Neural progenitor cell (in vitro differentiated cells): ENCODE data around the gene SLC9A4. TPM values are rescaled to one million over a fixed set of nuclear protein-coding genes. Genes with fewer than 3 reads are reported as not detected.

Experiments
- DNase-seq: peaks from one replicate; pipeline ENCODE4 v3.0.0-alpha.2; 2016; ENCODE audit warnings: low spot score
- H2AFZ ChIP-seq: fragments of 200-600 bp; sonication (generic); replicated peaks from 2 replicates; pipeline ENCODE4 v1.6.1; 2016; ENCODE audit warnings: antibody characterized with exemption
- H3F3A ChIP-seq: fragments of 200-600 bp; sonication (generic); 2 replicates; pipeline ENCODE4 v1.6.1; 2016; ENCODE audit warnings: antibody characterized with exemption, low read depth
- H3K27ac ChIP-seq: fragments of 200-600 bp; sonication (generic); 2 replicates; pipeline ENCODE4 v1.5.1; 2016; ENCODE audit warnings: mild to moderate bottlenecking
- H3K27me3 ChIP-seq: fragments of 200-600 bp; sonication (generic); 2 replicates; pipeline ENCODE4 v1.6.1; 2016; ENCODE audit warnings: mild to moderate bottlenecking, moderate library complexity
- H3K36me3 ChIP-seq: fragments of 200-600 bp; sonication (generic); 2 replicates; pipeline ENCODE4 v1.5.1; 2016
- H3K4me1 ChIP-seq: fragments of 200-600 bp; sonication (generic); 2 replicates; pipeline ENCODE4 v1.6.1; 2016; ENCODE audit warnings: mixed run types
- H3K4me2 ChIP-seq: fragments of 200-600 bp; sonication (generic); 2 replicates; pipeline ENCODE4 v1.6.1; 2016
- H3K4me3 ChIP-seq: fragments of 200-600 bp; sonication (generic); 2 replicates; pipeline ENCODE4 v1.5.1; 2016
- H3K79me2 ChIP-seq: fragments of 200-600 bp; sonication (generic); 2 replicates; pipeline ENCODE4 v1.6.1; 2016; ENCODE audit warnings: low read depth
- H3K9ac ChIP-seq: fragments of 200-600 bp; sonication (generic); 2 replicates; pipeline ENCODE4 v1.6.1; 2016
- H3K9me3 ChIP-seq: fragments of 200-600 bp; sonication (generic); 2 replicates; pipeline ENCODE4 v1.5.1; 2016; ENCODE audit warnings: low read depth
- H4K20me1 ChIP-seq: fragments of 200-600 bp; sonication (generic); 2 replicates; pipeline ENCODE4 v1.6.1; 2016; ENCODE audit warnings: low read depth
- H3K27ac Mint-ChIP-seq: 3 replicates; pipeline ENCODE4 v1.8.0; 2021; ENCODE audit warnings: mixed read lengths
- H3K27me3 Mint-ChIP-seq: 2 replicates; pipeline ENCODE4 v1.8.0; 2022; ENCODE audit warnings: low read depth, mild to moderate bottlenecking, inconsistent platforms, moderate library complexity, mixed read lengths; ENCODE audit not compliant: insufficient read depth
- H3K36me3 Mint-ChIP-seq: 3 replicates; pipeline ENCODE4 v1.8.0; 2021; ENCODE audit warnings: mixed read lengths
- H3K4me1 Mint-ChIP-seq: 3 replicates; pipeline ENCODE4 v1.8.0; 2021; ENCODE audit warnings: mixed read lengths
- H3K4me3 Mint-ChIP-seq: 3 replicates; pipeline ENCODE4 v1.8.0; 2021; ENCODE audit warnings: mild to moderate bottlenecking, moderate library complexity, mixed read lengths
- H3K9me3 Mint-ChIP-seq: 3 replicates; pipeline ENCODE4 v1.8.0; 2020; ENCODE audit warnings: mixed read lengths
- EZH2 ChIP-seq: fragments of 200-600 bp; sonication (generic); IDR thresholded peaks from 2 replicates; pipeline ENCODE4 v1.6.1; 2017; ENCODE audit warnings: antibody characterized with exemption, mild to moderate bottlenecking, moderate library complexity
- EZH2phosphoT487 ChIP-seq: fragments of 200-600 bp; sonication (generic); IDR thresholded peaks from 2 replicates; pipeline ENCODE4 v1.6.1; 2017; ENCODE audit warnings: antibody characterized with exemption
- total RNA-seq: library from RNA; depleted of rRNA; stranded (reverse); fragments of >200 nt; gene quantifications from 2 replicates; pipeline ENCODE4 v1.2.3, GENCODE V29; 2015; ENCODE audit warnings: low replicate concordance
- TF ChIP-seq, protein P1 (sequence below): fragments of 200-600 bp; sonication (generic); IDR thresholded peaks from 2 replicates; pipeline ENCODE4 v1.5.1; 2017; ENCODE audit warnings: antibody characterized with exemption, mild to moderate bottlenecking

The SLC9A4 gene
- total RNA-seq, 1 donor from 2014 or later, result not detected

GRCh38 chr2:102522890-102523289, 49.9 kb downstream of the SLC9A4 start:
- Histone ChIP-seq H3K36me3 (no peaks in the 10 kb centered on the region), H2AFZ (no peak overlapping the region), H3K4me1 (no peaks in the 10 kb centered on the region), H3K27me3 (no peaks in the 10 kb centered on the region), H3K9me3 (no peaks in the 10 kb centered on the region), H3K27ac (no peak overlapping the region), H3K4me2 (no peak overlapping the region), H4K20me1 (no peaks in the 10 kb centered on the region), H3K79me2 (no peaks in the 10 kb centered on the region), H3K4me3 (no peak overlapping the region), H3K9ac (no peak overlapping the region), H3F3A (no peaks in the 10 kb centered on the region)
- no peak overlapping the region for H3K27ac Mint-ChIP-seq
- H3K27me3 Mint-ChIP-seq, result no peaks in the 10 kb centered on the region
- no peak for DNase-seq
- H3K36me3 Mint-ChIP-seq, result no peaks in the 10 kb centered on the region
- H3K4me3 Mint-ChIP-seq, result no peak overlapping the region
- H3K9me3 Mint-ChIP-seq, result no peaks in the 10 kb centered on the region
- TF ChIP-seq EZH2 (no peak), EZH2phosphoT487 (no peak)
- TF ChIP-seq, protein P1, sequence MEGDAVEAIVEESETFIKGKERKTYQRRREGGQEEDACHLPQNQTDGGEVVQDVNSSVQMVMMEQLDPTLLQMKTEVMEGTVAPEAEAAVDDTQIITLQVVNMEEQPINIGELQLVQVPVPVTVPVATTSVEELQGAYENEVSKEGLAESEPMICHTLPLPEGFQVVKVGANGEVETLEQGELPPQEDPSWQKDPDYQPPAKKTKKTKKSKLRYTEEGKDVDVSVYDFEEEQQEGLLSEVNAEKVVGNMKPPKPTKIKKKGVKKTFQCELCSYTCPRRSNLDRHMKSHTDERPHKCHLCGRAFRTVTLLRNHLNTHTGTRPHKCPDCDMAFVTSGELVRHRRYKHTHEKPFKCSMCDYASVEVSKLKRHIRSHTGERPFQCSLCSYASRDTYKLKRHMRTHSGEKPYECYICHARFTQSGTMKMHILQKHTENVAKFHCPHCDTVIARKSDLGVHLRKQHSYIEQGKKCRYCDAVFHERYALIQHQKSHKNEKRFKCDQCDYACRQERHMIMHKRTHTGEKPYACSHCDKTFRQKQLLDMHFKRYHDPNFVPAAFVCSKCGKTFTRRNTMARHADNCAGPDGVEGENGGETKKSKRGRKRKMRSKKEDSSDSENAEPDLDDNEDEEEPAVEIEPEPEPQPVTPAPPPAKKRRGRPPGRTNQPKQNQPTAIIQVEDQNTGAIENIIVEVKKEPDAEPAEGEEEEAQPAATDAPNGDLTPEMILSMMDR, result no peak
- H3K4me1 Mint-ChIP-seq, result no peaks in the 10 kb centered on the region

DNA sequence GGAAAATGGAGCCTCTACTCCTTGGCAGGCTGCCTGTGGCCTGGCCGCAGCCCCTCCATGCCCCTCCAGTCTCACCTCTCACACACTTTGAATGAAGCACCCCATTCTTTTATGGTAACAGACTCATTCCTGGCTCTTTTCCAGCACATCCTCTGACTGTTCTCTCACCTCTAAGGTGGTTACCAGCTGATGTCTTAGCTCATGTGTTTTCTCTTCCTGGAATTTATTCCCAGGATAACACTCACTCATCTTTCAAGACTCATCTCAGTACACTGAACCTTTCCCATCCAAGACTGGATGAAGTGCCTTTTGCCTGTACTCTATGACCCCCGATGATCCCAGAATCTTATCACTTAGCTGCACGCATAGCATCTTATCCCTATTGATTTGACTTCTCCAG, 50.6 kb downstream of the SLC9A4 start:
- Mint-ChIP-seq H3K27ac (no peak overlapping the region), H3K9me3 (no peaks in the 10 kb centered on the region), H3K4me3 (no peak overlapping the region), H3K27me3 (no peaks in the 10 kb centered on the region), H3K4me1 (no peaks in the 10 kb centered on the region), H3K36me3 (no peaks in the 10 kb centered on the region)
- H3K79me2 ChIP-seq, result no peaks in the 10 kb centered on the region
- no peak for DNase-seq
- no peaks in the 10 kb centered on the region for H3K27me3 ChIP-seq
- H3K9ac ChIP-seq, result no peak overlapping the region
- no peak overlapping the region for H3K4me2 ChIP-seq
- no peak overlapping the region for H2AFZ ChIP-seq
- no peaks in the 10 kb centered on the region for H3K4me1 ChIP-seq
- H3K9me3 ChIP-seq, result no peaks in the 10 kb centered on the region
- no peak overlapping the region for H3K4me3 ChIP-seq
- no peak overlapping the region for H3K27ac ChIP-seq
- H3F3A ChIP-seq, result no peaks in the 10 kb centered on the region
- H3K36me3 ChIP-seq, result no peaks in the 10 kb centered on the region
- H4K20me1 ChIP-seq, result no peaks in the 10 kb centered on the region
- TF ChIP-seq EZH2phosphoT487 (no peak), EZH2 (no peak)
- TF ChIP-seq, protein P1, result no peak

DNA sequence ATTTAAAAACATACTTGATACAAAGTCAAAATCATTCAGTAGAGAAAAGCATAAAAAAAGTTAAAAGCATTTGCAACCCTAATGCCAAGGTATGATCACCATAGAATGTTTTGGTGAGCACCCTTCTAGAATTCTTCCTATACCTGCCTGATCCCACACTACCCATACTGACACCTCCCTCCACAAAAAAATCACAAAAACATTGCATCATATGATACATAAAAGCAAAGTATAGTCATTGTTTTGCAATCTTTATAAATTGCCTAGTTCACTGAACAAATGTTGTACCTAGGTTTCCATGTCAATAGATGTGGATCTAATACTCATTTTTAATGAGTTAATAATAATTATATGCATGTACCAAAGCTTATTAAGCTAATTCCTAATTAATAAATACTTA, 54.1 kb downstream of the SLC9A4 start:
- H4K20me1 ChIP-seq, result no peaks in the 10 kb centered on the region
- no peaks in the 10 kb centered on the region for H3K4me1 Mint-ChIP-seq
- no peak overlapping the region for H3K9ac ChIP-seq
- no peaks in the 10 kb centered on the region for H3F3A ChIP-seq
- H3K27me3 Mint-ChIP-seq, result no peaks in the 10 kb centered on the region
- H3K36me3 Mint-ChIP-seq, result no peaks in the 10 kb centered on the region
- no peak overlapping the region for H3K4me3 ChIP-seq
- TF ChIP-seq EZH2, result no peak
- TF ChIP-seq EZH2phosphoT487, result no peak
- TF ChIP-seq, protein P1, result no peak
- H3K36me3 ChIP-seq, result no peaks in the 10 kb centered on the region
- no peak overlapping the region for H3K4me2 ChIP-seq
- H3K4me3 Mint-ChIP-seq, result no peak overlapping the region
- no peak overlapping the region for H3K27ac ChIP-seq
- no peaks in the 10 kb centered on the region for H3K27me3 ChIP-seq
- H2AFZ ChIP-seq, result no peak overlapping the region
- no peaks in the 10 kb centered on the region for H3K9me3 ChIP-seq
- no peak for DNase-seq
- H3K4me1 ChIP-seq, result no peaks in the 10 kb centered on the region
- H3K79me2 ChIP-seq, result no peaks in the 10 kb centered on the region
- H3K9me3 Mint-ChIP-seq, result no peaks in the 10 kb centered on the region
- H3K27ac Mint-ChIP-seq, result no peak overlapping the region

DNA sequence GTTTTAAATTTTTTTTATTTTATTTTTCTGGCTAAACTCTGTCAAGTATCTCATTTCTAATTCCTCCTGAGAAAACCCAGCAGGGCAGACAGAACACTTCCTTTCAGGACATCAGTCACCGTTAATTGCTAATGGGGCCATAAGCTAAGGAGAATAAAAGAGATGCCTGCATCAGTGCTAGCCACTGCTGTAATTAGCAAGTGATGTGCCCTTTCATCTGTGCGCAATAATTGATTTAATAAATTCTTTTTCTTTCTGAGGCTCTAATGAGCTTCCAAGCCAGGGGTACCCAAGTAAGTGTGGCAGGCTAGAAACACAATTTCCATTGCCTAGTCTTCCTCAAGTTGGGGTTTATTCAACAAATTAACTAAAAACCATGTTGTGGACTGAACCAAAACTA, 65.5 kb downstream of the SLC9A4 start:
- no peaks in the 10 kb centered on the region for H3F3A ChIP-seq
- H4K20me1 ChIP-seq, result no peaks in the 10 kb centered on the region
- H3K4me2 ChIP-seq, result peak overlapping the region; percentile 25
- H3K27me3 ChIP-seq, result no peaks in the 10 kb centered on the region
- Mint-ChIP-seq H3K36me3 (no peaks in the 10 kb centered on the region), H3K4me3 (no peak overlapping the region), H3K27me3 (no peaks in the 10 kb centered on the region), H3K27ac (no peak overlapping the region), H3K4me1 (no peaks in the 10 kb centered on the region), H3K9me3 (no peaks in the 10 kb centered on the region)
- H3K79me2 ChIP-seq, result no peaks in the 10 kb centered on the region
- peak; percentile 44 for DNase-seq
- no peak overlapping the region for H3K9ac ChIP-seq
- no peaks in the 10 kb centered on the region for H3K9me3 ChIP-seq
- no peak overlapping the region for H3K27ac ChIP-seq
- no peak for TF ChIP-seq EZH2
- TF ChIP-seq, protein P1, result no peak
- no peak for TF ChIP-seq EZH2phosphoT487
- H2AFZ ChIP-seq, result no peak overlapping the region
- H3K36me3 ChIP-seq, result no peaks in the 10 kb centered on the region
- no peak overlapping the region for H3K4me3 ChIP-seq
- H3K4me1 ChIP-seq, result peaks cover 12% of the 10 kb centered on the region
